Lower leg skin (tissue), 3 donors: ENCODE data around the gene PRKAR1B.

Source experiments
- POLR2A ChIP-seq, 2 donors: fragments of 450-650 bp; IDR thresholded peaks; one replicate each; pipeline ENCODE4 v1.6.1; 2016 to 2017; ENCODE audit warnings: antibody characterized with exemption in 2 of 2, mild to moderate bottlenecking in 1 of 2, moderate library complexity in 1 of 2
- TF ChIP-seq, protein P1 (sequence below), 3 donors: fragments of 450-650 bp; IDR thresholded peaks; one replicate each; pipeline ENCODE4 v1.5.1; 2016; ENCODE audit warnings: antibody characterized with exemption in 3 of 3, mild to moderate bottlenecking in 3 of 3, moderate library complexity in 2 of 3

DNA sequence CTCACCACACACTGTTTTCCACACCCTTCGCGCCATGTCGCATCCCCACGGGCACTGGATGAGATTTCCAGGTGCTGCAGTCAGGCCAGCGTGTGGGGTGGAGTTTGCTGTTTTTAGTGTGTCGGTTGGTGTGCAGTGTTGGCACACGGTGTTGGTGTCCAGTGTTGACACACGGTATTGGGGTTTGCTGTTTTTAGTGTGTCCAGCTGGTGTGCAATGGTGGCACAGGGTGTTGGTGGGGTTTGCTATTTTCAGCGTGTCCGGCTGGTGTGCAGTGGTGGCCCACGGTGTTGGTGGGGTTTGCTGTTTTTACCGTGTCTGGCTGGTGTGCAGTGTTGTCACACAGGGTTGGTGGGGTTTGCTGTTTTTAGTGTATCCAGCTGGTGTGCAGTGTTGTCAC, 20.1 kb upstream of the PRKAR1B start:
- no peak for TF ChIP-seq POLR2A (IDR thresholded peaks at IDR 0.05)
- TF ChIP-seq, protein P1, sequence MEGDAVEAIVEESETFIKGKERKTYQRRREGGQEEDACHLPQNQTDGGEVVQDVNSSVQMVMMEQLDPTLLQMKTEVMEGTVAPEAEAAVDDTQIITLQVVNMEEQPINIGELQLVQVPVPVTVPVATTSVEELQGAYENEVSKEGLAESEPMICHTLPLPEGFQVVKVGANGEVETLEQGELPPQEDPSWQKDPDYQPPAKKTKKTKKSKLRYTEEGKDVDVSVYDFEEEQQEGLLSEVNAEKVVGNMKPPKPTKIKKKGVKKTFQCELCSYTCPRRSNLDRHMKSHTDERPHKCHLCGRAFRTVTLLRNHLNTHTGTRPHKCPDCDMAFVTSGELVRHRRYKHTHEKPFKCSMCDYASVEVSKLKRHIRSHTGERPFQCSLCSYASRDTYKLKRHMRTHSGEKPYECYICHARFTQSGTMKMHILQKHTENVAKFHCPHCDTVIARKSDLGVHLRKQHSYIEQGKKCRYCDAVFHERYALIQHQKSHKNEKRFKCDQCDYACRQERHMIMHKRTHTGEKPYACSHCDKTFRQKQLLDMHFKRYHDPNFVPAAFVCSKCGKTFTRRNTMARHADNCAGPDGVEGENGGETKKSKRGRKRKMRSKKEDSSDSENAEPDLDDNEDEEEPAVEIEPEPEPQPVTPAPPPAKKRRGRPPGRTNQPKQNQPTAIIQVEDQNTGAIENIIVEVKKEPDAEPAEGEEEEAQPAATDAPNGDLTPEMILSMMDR (IDR thresholded peaks at IDR 0.05) = no peak
